IMR-90 (cell line): ENCODE data around the gene TRPV4. TPM values are rescaled to one million over a fixed set of nuclear protein-coding genes. Genes with fewer than 3 reads are reported as not detected.

Experiments
- ATAC-seq: fragments of 200-7000 bp; cut with Tn5 transposase; 2 replicates; pipeline ENCODE4 v1.9.1; 2020; ENCODE audit warnings: low read depth, mild to moderate bottlenecking, moderate library complexity
- BruUV-seq: library from RNA; stranded (reverse); fragments of 400-500 nt; replicated peaks from 2 replicates; lab custom pipeline; 2021; lab: Mats Ljungman, UMichigan
- CTCF ChIA-PET: fragments of 300-600 bp; formaldehyde crosslinking; extraction: SDS; loops from one replicate; lab custom pipeline; 2021; ENCODE audit warnings: antibody characterized with exemption; lab: Yijun Ruan, JAX
- POLR2A ChIA-PET: fragments of 300-600 bp; sonication (Branson Sonifier 250); formaldehyde crosslinking; loops from one replicate; lab custom pipeline; 2022; ENCODE audit warnings: antibody characterized with exemption; ENCODE audit not compliant: unreplicated experiment; lab: Charles Lee
- DNase-seq: peaks from one replicate; pipeline ENCODE4 v3.0.0; 2013
- H2AFZ ChIP-seq: replicated peaks from 2 replicates; pipeline ENCODE3; 2013; ENCODE audit warnings: low read length, mild to moderate bottlenecking; ENCODE audit not compliant: poor library complexity
- H2AK5ac ChIP-seq: 2 replicates; pipeline ENCODE4 v1.6.1; 2013; ENCODE audit warnings: low read depth, low read length, inconsistent platforms
- H2AK9ac ChIP-seq: replicated peaks from 2 replicates; pipeline ENCODE3; 2013; ENCODE audit warnings: mild to moderate bottlenecking, low read depth, low read length, moderate library complexity; ENCODE audit not compliant: poor library complexity
- H2BK120ac ChIP-seq: 2 replicates; pipeline ENCODE4 v1.6.1; 2013; ENCODE audit warnings: low read depth, low read length, inconsistent platforms
- H2BK15ac ChIP-seq: 3 replicates; pipeline ENCODE4 v1.6.1; 2013; ENCODE audit warnings: low read depth, low read length, inconsistent platforms
- H2BK20ac ChIP-seq: 2 replicates; pipeline ENCODE4 v1.6.1; 2013; ENCODE audit warnings: low read depth, mild to moderate bottlenecking, inconsistent platforms, low read length, moderate library complexity
- H2BK5ac ChIP-seq: 2 replicates; pipeline ENCODE4 v1.6.1; 2013; ENCODE audit warnings: mild to moderate bottlenecking, low read depth, low read length, inconsistent platforms; ENCODE audit not compliant: poor library complexity, severe bottlenecking
- H3K14ac ChIP-seq: replicated peaks from 2 replicates; pipeline ENCODE4 v1.6.1; 2013; ENCODE audit warnings: low read depth, low read length, inconsistent platforms
- H3K18ac ChIP-seq: 2 replicates; pipeline ENCODE4 v1.6.1; 2013; ENCODE audit warnings: low read depth, low read length, control low read depth
- H3K23ac ChIP-seq: 2 replicates; pipeline ENCODE4 v1.6.1; 2013; ENCODE audit warnings: low read depth, low read length, inconsistent platforms
- H3K27ac ChIP-seq: 2 replicates; pipeline ENCODE4 v1.5.1; 2013; ENCODE audit warnings: mild to moderate bottlenecking, control low read depth, low read length; ENCODE audit not compliant: insufficient read depth
- H3K27me3 ChIP-seq: 2 replicates; pipeline ENCODE4 v1.6.1; 2013; ENCODE audit warnings: low read length; ENCODE audit not compliant: control insufficient read depth, insufficient read depth
- H3K36me3 ChIP-seq: 2 replicates; pipeline ENCODE4 v1.6.1; 2013; ENCODE audit warnings: low read length, mixed read lengths; ENCODE audit not compliant: control insufficient read depth, insufficient read depth
- H3K4ac ChIP-seq: 2 replicates; pipeline ENCODE4 v1.6.1; 2013; ENCODE audit warnings: low read depth, low read length, inconsistent platforms
- H3K4me1 ChIP-seq: 2 replicates; pipeline ENCODE4 v1.6.1; 2013; ENCODE audit warnings: low read length, mixed read lengths; ENCODE audit not compliant: control insufficient read depth, insufficient read depth
- H3K4me2 ChIP-seq: 2 replicates; pipeline ENCODE4 v1.6.1; 2013; ENCODE audit warnings: low read depth, mild to moderate bottlenecking, control low read depth, low read length, moderate library complexity
- H3K4me3 ChIP-seq: 2 replicates; pipeline ENCODE4 v1.5.1; 2013; ENCODE audit warnings: low read depth, mild to moderate bottlenecking, control low read depth, low read length, moderate library complexity; ENCODE audit not compliant: insufficient read depth
- H3K56ac ChIP-seq: 2 replicates; pipeline ENCODE4 v1.6.1; 2013; ENCODE audit warnings: low read length, inconsistent platforms; ENCODE audit not compliant: insufficient read depth; ENCODE audit errors: extremely low read depth
- H3K79me1 ChIP-seq, 2 experiments: 2 replicates each; pipeline ENCODE4 v1.6.1; 2013; ENCODE audit warnings: low read length in 2 of 2, inconsistent platforms in 1 of 2, low read depth in 1 of 2
- H3K9ac ChIP-seq: 2 replicates; pipeline ENCODE4 v1.6.1; 2013; ENCODE audit warnings: low read depth, low read length, control low read depth
- H3K9me1 ChIP-seq: 2 replicates; pipeline ENCODE4 v1.6.1; 2013; ENCODE audit warnings: low read length, inconsistent platforms; ENCODE audit not compliant: insufficient read depth
- H3K9me3 ChIP-seq: 2 replicates; pipeline ENCODE4 v1.6.1; 2013; ENCODE audit warnings: low read length; ENCODE audit not compliant: control insufficient read depth, insufficient read depth
- H4K20me1 ChIP-seq: 2 replicates; pipeline ENCODE4 v1.6.1; 2013; ENCODE audit warnings: low read length, inconsistent platforms; ENCODE audit not compliant: insufficient read depth
- H4K5ac ChIP-seq: 2 replicates; pipeline ENCODE4 v1.6.1; 2013; ENCODE audit warnings: mild to moderate bottlenecking, low read depth, low read length, control low read depth
- H4K8ac ChIP-seq, 2 experiments: 2 replicates each; pipeline ENCODE4 v1.6.1; 2013; ENCODE audit warnings: low read depth in 2 of 2, low read length in 2 of 2, control low read depth in 1 of 2, inconsistent platforms in 1 of 2
- H4K91ac ChIP-seq: 2 replicates; pipeline ENCODE4 v1.6.1; 2013; ENCODE audit warnings: low read depth, low read length, inconsistent platforms; ENCODE audit not compliant: insufficient read depth
- BHLHE40 ChIP-seq: fragments of 150-350 bp; IDR thresholded peaks from 2 replicates; pipeline ENCODE4 v1.6.1; 2016; ENCODE audit warnings: mild to moderate bottlenecking, low read depth, low read length
- CHD1 ChIP-seq: IDR thresholded peaks from 2 replicates; pipeline ENCODE4 v1.6.1; 2012; ENCODE audit warnings: low read depth, low read length, improper control_type of control experiment
- ELK1 ChIP-seq: fragments of 150-350 bp; IDR thresholded peaks from 2 replicates; pipeline ENCODE4 v1.6.1; 2016; ENCODE audit warnings: low read depth, mild to moderate bottlenecking, low read length, moderate library complexity, borderline replicate concordance
- FOS ChIP-seq: fragments of 150-350 bp; IDR thresholded peaks from 2 replicates; pipeline ENCODE4 v1.6.1; 2016; ENCODE audit warnings: low read depth, low read length
- MAFK ChIP-seq: IDR thresholded peaks from 2 replicates; pipeline ENCODE4 v1.6.1; 2012; ENCODE audit warnings: low read depth, low read length, improper control_type of control experiment
- MAZ ChIP-seq: IDR thresholded peaks from 2 replicates; pipeline ENCODE4 v1.6.1; 2012; ENCODE audit warnings: low read depth, mild to moderate bottlenecking, low read length, improper control_type of control experiment, moderate library complexity, borderline replicate concordance
- MXI1 ChIP-seq: IDR thresholded peaks from 2 replicates; pipeline ENCODE4 v1.6.1; 2012; ENCODE audit warnings: low read depth, mild to moderate bottlenecking, low read length, moderate library complexity, borderline replicate concordance
- POLR2A ChIP-seq: IDR thresholded peaks from 2 replicates; pipeline ENCODE4 v1.6.1; 2012; ENCODE audit warnings: mild to moderate bottlenecking, low read depth, low read length
- RAD21 ChIP-seq: IDR thresholded peaks from 2 replicates; pipeline ENCODE4 v1.6.1; 2012; ENCODE audit warnings: low read length, improper control_type of control experiment
- RCOR1 ChIP-seq: IDR thresholded peaks from 2 replicates; pipeline ENCODE4 v1.6.1; 2012; ENCODE audit warnings: mild to moderate bottlenecking, low read length, improper control_type of control experiment; ENCODE audit not compliant: insufficient replicate concordance
- RFX5 ChIP-seq: IDR thresholded peaks from 2 replicates; pipeline ENCODE4 v1.8.0; 2012; ENCODE audit warnings: low read depth, mild to moderate bottlenecking, low read length, moderate library complexity
- SMC3 ChIP-seq: fragments of 150-350 bp; IDR thresholded peaks from 2 replicates; pipeline ENCODE4 v1.6.1; 2016; ENCODE audit warnings: low read depth, mild to moderate bottlenecking, antibody characterized with exemption, low read length, moderate library complexity
- USF2 ChIP-seq: fragments of 150-350 bp; IDR thresholded peaks from 2 replicates; pipeline ENCODE4 v1.6.1; 2017; ENCODE audit warnings: mild to moderate bottlenecking, antibody characterized with exemption, low read length, low read depth
- WGBS, 2 experiments: methylation state at CpG; one replicate each; pipeline versions ENCODE4 v1.1.5 to v1.1.7; 2013; ENCODE audit warnings: missing lambda C conversion rate in 2 of 2; ENCODE audit not compliant: insufficient read length in 1 of 2; ENCODE audit errors: extremely low coverage in 2 of 2; 5-methylcytosine and 5-hydroxymethylcytosine counted together
- dilution Hi-C: fragments of 300-500 bp; cut with HindIII; formaldehyde crosslinking; loops from one replicate; pipeline ENCODE4 v1.14.3; 2018; ENCODE audit warnings: low sequenced_read_pairs; ENCODE audit not compliant: unreplicated experiment
- in situ Hi-C: fragments of 300-500 bp; cut with MboI; formaldehyde crosslinking; loops from 3 replicates; pipeline ENCODE4 v1.14.3; 2019; ENCODE audit warnings: low sequenced_read_pairs, inconsistent platforms, mixed read lengths
- intact Hi-C: fragments of 100-400 bp; cut with micrococcal nuclease; formaldehyde crosslinking; loops from 2 replicates; pipeline ENCODE4 v1.10.0; 2022
- polyA plus RNA-seq, 3 experiments: library from polyadenylated mRNA; depleted of rRNA; stranded (reverse); fragments of >200 nt; gene quantifications; 2 replicates each; pipeline ENCODE4 v1.2.3, GENCODE V29; 2012; ENCODE audit warnings: low replicate concordance in 1 of 3
- total RNA-seq: library from RNA; depleted of rRNA; stranded (reverse); fragments of >200 nt; gene quantifications from 2 replicates; pipeline ENCODE4 v1.2.3, GENCODE V29; 2012
- TF ChIP-seq, protein P1 (sequence below): conservative IDR thresholded peaks from 2 replicates; pipeline ENCODE4 v1.5.1; 2012; ENCODE audit warnings: mild to moderate bottlenecking, low read depth, low read length, improper control_type of control experiment

The TRPV4 gene
- total and polyA plus RNA-seq, 2 of the 4 experiments (the other 2 are of a cell fraction), result 1.1 to 6.1 TPM

DNA sequence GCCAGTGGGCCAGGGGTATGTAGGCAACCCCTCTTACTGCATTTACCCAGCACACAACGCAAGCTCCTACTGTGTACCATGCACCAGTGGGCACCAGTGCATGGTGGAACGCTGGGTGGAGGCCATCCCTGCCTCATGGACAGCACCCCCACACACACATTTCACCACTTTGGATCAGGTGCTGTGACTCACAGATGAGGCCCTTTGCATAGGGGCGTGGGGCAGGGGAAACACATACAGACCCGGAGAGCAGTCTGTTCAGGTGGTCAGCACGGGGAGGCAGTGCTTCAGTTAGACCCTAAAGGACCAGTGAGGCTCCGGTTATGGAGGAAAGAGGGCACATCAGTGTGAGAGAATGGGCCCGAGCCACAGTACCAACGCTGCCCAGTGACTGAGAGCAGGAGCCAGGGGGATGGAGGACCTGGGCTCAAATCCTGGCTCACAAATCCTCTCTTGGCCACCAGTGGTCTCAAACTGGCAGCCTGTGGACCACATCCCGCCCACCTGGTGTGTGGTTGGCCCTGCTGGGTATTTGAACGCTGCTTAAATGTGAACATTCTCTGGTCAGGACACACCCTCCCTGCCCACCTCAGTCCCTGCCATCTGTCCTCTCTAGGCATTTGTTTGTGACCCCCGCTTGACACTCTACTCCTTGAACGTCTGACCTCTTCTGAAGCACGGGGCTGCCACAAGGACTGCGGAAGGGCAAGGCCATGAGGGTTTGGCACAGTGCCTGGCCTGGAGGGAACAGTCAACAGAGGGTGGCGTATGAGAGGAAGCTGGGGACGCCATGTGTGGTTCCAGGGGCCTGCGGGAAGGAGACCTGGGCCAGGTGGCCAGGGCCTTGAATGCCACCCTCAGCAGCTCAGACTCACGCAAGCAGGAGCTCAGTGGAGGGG is 72.9 kb downstream of the TRPV4 start:
- dilution Hi-C loops, result no loop called here
- no peak overlapping the region for H2AK9ac ChIP-seq
- in situ Hi-C loops, result no loop called here
- no peak overlapping the region for H2AFZ ChIP-seq
- BruUV-seq, result no TSS peak
- peaks cover 2% of the 10 kb centered on the region; the same call in 1 of the 2 replicates for H3K9me3 ChIP-seq
- no peak overlapping the region for H3K23ac ChIP-seq
- H2AK5ac ChIP-seq, result no peak overlapping the region
- ChIA-PET POLR2A (no interaction called here), CTCF (no interaction called here)
- intact Hi-C loops, result no loop called here
- no peaks in the 10 kb centered on the region for H3K4me1 ChIP-seq
- no peak overlapping the region for H3K4ac ChIP-seq
- H3K18ac ChIP-seq, result no peak overlapping the region
- H3K9me1 ChIP-seq, result no peaks in the 10 kb centered on the region
- TF ChIP-seq RAD21 (no peak), SMC3 (no peak), MAFK (no peak), RFX5 (no peak), BHLHE40 (no peak), RCOR1 (no peak), CHD1 (no peak), USF2 (no peak), POLR2A (no peak), ELK1 (no peak), MAZ (no peak), FOS (no peak), MXI1 (no peak)
- TF ChIP-seq, protein P1, sequence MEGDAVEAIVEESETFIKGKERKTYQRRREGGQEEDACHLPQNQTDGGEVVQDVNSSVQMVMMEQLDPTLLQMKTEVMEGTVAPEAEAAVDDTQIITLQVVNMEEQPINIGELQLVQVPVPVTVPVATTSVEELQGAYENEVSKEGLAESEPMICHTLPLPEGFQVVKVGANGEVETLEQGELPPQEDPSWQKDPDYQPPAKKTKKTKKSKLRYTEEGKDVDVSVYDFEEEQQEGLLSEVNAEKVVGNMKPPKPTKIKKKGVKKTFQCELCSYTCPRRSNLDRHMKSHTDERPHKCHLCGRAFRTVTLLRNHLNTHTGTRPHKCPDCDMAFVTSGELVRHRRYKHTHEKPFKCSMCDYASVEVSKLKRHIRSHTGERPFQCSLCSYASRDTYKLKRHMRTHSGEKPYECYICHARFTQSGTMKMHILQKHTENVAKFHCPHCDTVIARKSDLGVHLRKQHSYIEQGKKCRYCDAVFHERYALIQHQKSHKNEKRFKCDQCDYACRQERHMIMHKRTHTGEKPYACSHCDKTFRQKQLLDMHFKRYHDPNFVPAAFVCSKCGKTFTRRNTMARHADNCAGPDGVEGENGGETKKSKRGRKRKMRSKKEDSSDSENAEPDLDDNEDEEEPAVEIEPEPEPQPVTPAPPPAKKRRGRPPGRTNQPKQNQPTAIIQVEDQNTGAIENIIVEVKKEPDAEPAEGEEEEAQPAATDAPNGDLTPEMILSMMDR, result no peak
- ATAC-seq (no peak), DNase-seq (no peak)
- H4K91ac ChIP-seq, result no peak overlapping the region
- H2BK15ac ChIP-seq, result no peak overlapping the region
- no peak overlapping the region for H3K27ac ChIP-seq
- no peaks in the 10 kb centered on the region for H3K36me3 ChIP-seq
- H3K27me3 ChIP-seq, result peaks cover 23% of the 10 kb centered on the region; the same call in 1 of the 2 replicates
- no peak overlapping the region for H3K4me3 ChIP-seq
- H4K8ac ChIP-seq, result no peak overlapping the region
- H3K14ac ChIP-seq, result no peak overlapping the region
- H3K79me1 ChIP-seq, result no peaks in the 10 kb centered on the region
- no peak overlapping the region for H3K56ac ChIP-seq
- H2BK20ac ChIP-seq, result no peak overlapping the region
- no peaks in the 10 kb centered on the region for H4K20me1 ChIP-seq
- no peak overlapping the region for H2BK5ac ChIP-seq
- no peak overlapping the region for H3K4me2 ChIP-seq
- H2BK120ac ChIP-seq, result no peak overlapping the region
- WGBS, 2 experiments, result 69% methylated on average over 3 of the region's 18 CpGs; no CpG with 5 or more reads in 1 of the 2 experiments
- H4K5ac ChIP-seq, result no peak overlapping the region
- no peak overlapping the region for H3K9ac ChIP-seq
